ENCODE results near the gene MYL6B. TPM values are rescaled to one million over a fixed set of nuclear protein-coding genes. Genes with fewer than 3 reads are reported as not detected.

The MYL6B gene
- total and polyA plus RNA-seq, 8 donors, result 4.9 to 98.1 (median 24.3) TPM; not detected in 1

DNA sequence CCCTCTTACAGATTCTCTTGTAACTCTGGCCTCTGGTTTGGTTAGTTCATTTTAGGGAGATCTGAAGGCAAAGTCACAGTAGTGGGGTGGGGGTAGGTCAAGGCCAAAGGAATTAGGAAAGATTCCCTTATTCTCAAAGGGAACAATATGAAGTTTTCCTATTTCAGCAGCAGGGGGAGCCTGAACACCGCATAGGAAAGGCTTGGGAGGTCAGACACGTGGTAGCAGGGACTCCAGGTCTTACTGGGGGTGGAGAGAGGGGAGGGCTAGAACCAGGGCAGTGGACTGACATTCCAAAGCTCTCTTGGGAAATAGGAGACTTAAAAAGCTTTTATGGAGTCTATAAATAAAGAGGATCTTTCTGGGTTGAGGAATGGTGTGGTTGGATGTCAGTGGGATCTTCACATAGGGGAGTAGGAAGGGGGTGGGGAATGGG is 33.0 kb upstream of the MYL6B start:
- DNase-seq, result peak; percentile 63 to 95
- peaks cover 11 to 37% (median 22%) of the 10 kb centered on the region in 4 donors for H3K36me3 ChIP-seq
- H3K27ac ChIP-seq, result peak overlapping the region in 4 of 5 donors; percentile 95 to 97 (median 96)
- peak overlapping the region; percentile 69 to 79 (median 74) for H3K4me3 ChIP-seq
- H3K27me3 ChIP-seq, result no peaks in the 10 kb centered on the region
- 0% methylated on average over 2 of the region's 2 CpGs for WGBS, 5 donors
- H3K9me3 ChIP-seq, result no peaks in the 10 kb centered on the region
- intact Hi-C loops (cut with DNase I; ENCODE audit: low total_unique reads), result no loop called here
- peak in 2 of 3 donors; percentile 69 to 82 for TF ChIP-seq POLR2AphosphoS5 (IDR thresholded peaks at IDR 0.05)
- TF ChIP-seq, protein P1, sequence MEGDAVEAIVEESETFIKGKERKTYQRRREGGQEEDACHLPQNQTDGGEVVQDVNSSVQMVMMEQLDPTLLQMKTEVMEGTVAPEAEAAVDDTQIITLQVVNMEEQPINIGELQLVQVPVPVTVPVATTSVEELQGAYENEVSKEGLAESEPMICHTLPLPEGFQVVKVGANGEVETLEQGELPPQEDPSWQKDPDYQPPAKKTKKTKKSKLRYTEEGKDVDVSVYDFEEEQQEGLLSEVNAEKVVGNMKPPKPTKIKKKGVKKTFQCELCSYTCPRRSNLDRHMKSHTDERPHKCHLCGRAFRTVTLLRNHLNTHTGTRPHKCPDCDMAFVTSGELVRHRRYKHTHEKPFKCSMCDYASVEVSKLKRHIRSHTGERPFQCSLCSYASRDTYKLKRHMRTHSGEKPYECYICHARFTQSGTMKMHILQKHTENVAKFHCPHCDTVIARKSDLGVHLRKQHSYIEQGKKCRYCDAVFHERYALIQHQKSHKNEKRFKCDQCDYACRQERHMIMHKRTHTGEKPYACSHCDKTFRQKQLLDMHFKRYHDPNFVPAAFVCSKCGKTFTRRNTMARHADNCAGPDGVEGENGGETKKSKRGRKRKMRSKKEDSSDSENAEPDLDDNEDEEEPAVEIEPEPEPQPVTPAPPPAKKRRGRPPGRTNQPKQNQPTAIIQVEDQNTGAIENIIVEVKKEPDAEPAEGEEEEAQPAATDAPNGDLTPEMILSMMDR (IDR thresholded peaks at IDR 0.05), result peak in 5 of 7 experiments; percentile 44 to 93 (median 76)
- no peak for TF ChIP-seq EP300 (IDR thresholded peaks at IDR 0.05)
- no peak for TF ChIP-seq POLR2A (IDR thresholded peaks at IDR 0.05)
- H3K4me1 ChIP-seq, result peaks cover 18 to 57% (median 37%) of the 10 kb centered on the region in 4 donors

DNA sequence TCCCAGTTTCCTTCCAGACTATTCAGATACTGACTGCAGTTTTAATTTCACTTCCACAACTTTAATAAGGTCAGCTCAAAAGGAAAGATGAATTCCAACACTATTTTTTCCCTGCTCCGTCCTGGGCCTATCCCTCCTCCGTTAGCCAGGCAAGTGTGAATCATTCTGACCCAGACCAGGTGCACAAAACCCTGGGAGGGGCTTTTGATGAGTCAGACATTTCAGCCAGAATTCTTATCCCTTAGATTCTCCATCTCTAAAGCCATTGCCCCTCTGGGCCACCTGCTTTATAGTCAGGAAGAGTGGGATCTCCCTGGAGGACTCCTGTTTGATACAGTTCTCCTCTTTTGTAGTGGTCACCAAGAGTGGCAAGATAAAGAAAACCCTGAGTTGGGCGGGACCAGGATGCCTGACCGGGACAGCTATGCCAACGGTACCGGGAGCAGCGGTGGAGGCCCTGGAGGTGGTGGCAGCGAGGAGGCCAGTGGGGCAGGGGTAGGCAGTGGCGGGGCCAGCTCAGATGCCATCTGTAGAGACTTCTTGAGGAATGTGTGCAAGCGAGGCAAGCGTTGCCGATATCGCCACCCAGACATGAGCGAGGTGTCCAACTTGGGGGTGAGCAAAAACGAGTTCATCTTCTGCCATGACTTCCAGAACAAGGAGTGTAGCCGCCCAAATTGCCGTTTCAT is 32.1 kb upstream of the MYL6B start:
- no peaks in the 10 kb centered on the region for H3K27me3 ChIP-seq
- H3K4me1 ChIP-seq, result peaks cover 18 to 63% (median 38%) of the 10 kb centered on the region in 4 donors
- peak overlapping the region in 4 of 5 donors; percentile 95 to 97 (median 96) for H3K27ac ChIP-seq
- DNase-seq, result no peak
- TF ChIP-seq, protein P1 (IDR thresholded peaks at IDR 0.05), result no peak
- TF ChIP-seq POLR2AphosphoS5 (IDR thresholded peaks at IDR 0.05) (no peak), EP300 (IDR thresholded peaks at IDR 0.05) (no peak), POLR2A (IDR thresholded peaks at IDR 0.05) (no peak)
- H3K4me3 ChIP-seq, result no peak overlapping the region
- no peaks in the 10 kb centered on the region for H3K9me3 ChIP-seq
- 90 to 94% (median 93%) methylated on average over 15 to 17 of the region's 17 CpGs for WGBS, 5 donors
- intact Hi-C loops (cut with DNase I; ENCODE audit: low total_unique reads), result loop anchor here (5.0 kb wide), 1 partner anchor 42 kb away; no protein-coding TSS in a partner anchor
- H3K36me3 ChIP-seq, result peaks cover 11 to 37% (median 22%) of the 10 kb centered on the region in 4 donors

DNA sequence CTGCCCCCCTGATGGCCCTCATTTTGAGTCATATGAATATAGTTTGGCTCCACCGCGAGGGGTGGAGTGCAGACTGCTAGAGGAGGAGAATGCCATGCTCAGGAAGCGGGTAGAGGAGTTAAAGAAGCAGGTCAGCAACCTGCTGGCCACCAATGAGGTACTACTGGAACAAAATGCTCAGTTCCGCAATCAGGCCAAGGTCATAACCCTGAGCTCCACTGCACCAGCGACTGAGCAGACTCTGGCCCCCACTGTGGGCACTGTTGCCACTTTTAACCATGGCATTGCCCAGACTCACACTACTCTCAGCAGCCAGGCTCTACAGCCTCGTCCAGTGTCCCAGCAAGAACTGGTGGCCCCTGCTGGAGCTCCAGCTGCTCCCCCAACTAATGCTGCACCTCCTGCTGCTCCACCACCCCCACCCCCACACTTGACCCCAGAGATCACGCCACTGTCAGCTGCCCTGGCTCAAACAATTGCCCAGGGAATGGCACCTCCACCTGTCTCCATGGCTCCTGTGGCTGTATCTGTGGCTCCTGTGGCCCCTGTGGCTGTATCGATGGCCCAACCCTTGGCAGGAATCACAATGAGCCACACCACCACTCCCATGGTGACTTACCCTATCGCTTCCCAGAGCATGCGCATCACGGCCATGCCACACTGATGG is 31.1 kb upstream of the MYL6B start:
- TF ChIP-seq POLR2A (IDR thresholded peaks at IDR 0.05) (no peak), POLR2AphosphoS5 (IDR thresholded peaks at IDR 0.05) (no peak), EP300 (IDR thresholded peaks at IDR 0.05) (no peak)
- TF ChIP-seq, protein P1 (IDR thresholded peaks at IDR 0.05), result no peak
- Histone ChIP-seq H3K27ac (peak overlapping the region in 2 of 5 donors; percentile 12 to 95), H3K4me1 (peaks cover 24 to 69% (median 43%) of the 10 kb centered on the region in 4 donors), H3K36me3 (peaks cover 11 to 37% (median 22%) of the 10 kb centered on the region in 4 donors), H3K27me3 (no peaks in the 10 kb centered on the region), H3K9me3 (no peaks in the 10 kb centered on the region), H3K4me3 (no peak overlapping the region)
- WGBS, 5 donors, result 86 to 90% (median 89%) methylated on average over 10 to 11 of the region's 11 CpGs
- DNase-seq, result no peak
- intact Hi-C loops (cut with DNase I; ENCODE audit: low total_unique reads), result loop anchor here (5.0 kb wide), 1 partner anchor 41 kb away; no protein-coding TSS in a partner anchor

DNA sequence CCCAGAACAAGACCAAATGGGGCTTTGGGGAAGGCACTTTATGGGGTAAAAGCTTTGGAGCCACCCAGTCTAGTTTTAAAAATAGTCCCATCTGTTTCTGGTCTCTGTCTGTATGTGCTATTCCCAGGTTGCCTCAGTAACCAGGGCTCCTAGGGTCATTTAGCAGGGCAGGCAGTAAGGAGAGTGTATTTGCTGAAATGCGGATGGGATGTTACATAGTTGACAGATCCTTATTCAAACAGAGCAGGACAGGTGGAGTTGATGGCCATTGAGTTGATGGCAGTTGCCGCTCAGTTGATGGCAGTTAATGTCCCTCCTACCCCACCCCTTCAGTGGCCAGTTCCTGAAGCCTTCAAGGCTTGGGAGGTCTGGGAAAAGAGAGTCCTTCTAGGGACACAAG is 29.8 kb upstream of the MYL6B start:
- H3K27me3 ChIP-seq, result no peaks in the 10 kb centered on the region
- intact Hi-C loops (cut with DNase I; ENCODE audit: low total_unique reads), result loop anchor here (5.0 kb wide), 1 partner anchor 40 kb away; no protein-coding TSS in a partner anchor
- H3K4me3 ChIP-seq, result no peak overlapping the region
- H3K9me3 ChIP-seq, result no peaks in the 10 kb centered on the region
- 77 to 89% (median 87%) methylated on average over 2 of the region's 2 CpGs for WGBS, 5 donors
- peaks cover 11 to 37% (median 22%) of the 10 kb centered on the region in 4 donors for H3K36me3 ChIP-seq
- H3K27ac ChIP-seq, result peak overlapping the region in 3 of 5 donors; percentile 11 to 95 (median 21)
- peaks cover 35 to 78% (median 55%) of the 10 kb centered on the region in 4 donors for H3K4me1 ChIP-seq
- DNase-seq, result no peak
- TF ChIP-seq POLR2AphosphoS5 (IDR thresholded peaks at IDR 0.05), result no peak
- TF ChIP-seq POLR2A (IDR thresholded peaks at IDR 0.05), result no peak
- no peak for TF ChIP-seq EP300 (IDR thresholded peaks at IDR 0.05)
- TF ChIP-seq, protein P1 (IDR thresholded peaks at IDR 0.05), result no peak
